Testis (tissue), 3 donors: Measurements from ENCODE around the gene P2RX1. TPM values are rescaled to one million over a fixed set of nuclear protein-coding genes. Genes with fewer than 3 reads are reported as not detected.
"Not testable (repeated sequence)": the region's sequence is repeated elsewhere in the genome, so short reads cannot be mapped to it uniquely, and the experiment has no call there.

Experiments used
- DNase-seq: peaks from one replicate; pipeline ENCODE4 v3.0.0-alpha.2; 2019
- H3K27ac ChIP-seq, 2 donors: fragments of 200-600 bp; sonication (generic); one replicate each; pipeline ENCODE4 v1.5.1; 2019
- H3K27me3 ChIP-seq: fragments of 200-600 bp; sonication (generic); one replicate; pipeline ENCODE4 v1.5.1; 2019
- H3K36me3 ChIP-seq: fragments of 200-600 bp; sonication (generic); one replicate; pipeline ENCODE4 v1.5.1; 2017; ENCODE audit warnings: low read depth; ENCODE audit errors: missing control alignments
- H3K4me1 ChIP-seq: fragments of 200-600 bp; sonication (generic); one replicate; pipeline ENCODE4 v1.5.1; 2019
- H3K4me3 ChIP-seq, 2 donors: fragments of 200-600 bp; sonication (generic); one replicate each; pipeline ENCODE4 v1.5.1; 2017 to 2019
- H3K9me3 ChIP-seq: fragments of 200-600 bp; sonication (generic); one replicate; pipeline ENCODE4 v1.5.1; 2017
- CTCF ChIP-seq, 3 experiments: fragments of 450-650 bp in 2 of 3; fragments of 200-600 bp in 1 of 3; sonication (generic) in 1 of 3; IDR thresholded peaks; one replicate each; pipeline ENCODE4 v1.5.1; 2016 to 2019; ENCODE audit warnings: antibody characterized with exemption in 3 of 3, mild to moderate bottlenecking in 2 of 3, moderate library complexity in 1 of 3
- POLR2A ChIP-seq: fragments of 450-650 bp; IDR thresholded peaks from one replicate; pipeline ENCODE4 v1.6.1; 2017; ENCODE audit warnings: antibody characterized with exemption, mild to moderate bottlenecking, moderate library complexity
- WGBS, 2 donors: methylation state at CpG; one replicate each; pipeline ENCODE4 v1.1.5; 2018; 5-methylcytosine and 5-hydroxymethylcytosine counted together
- intact Hi-C: fragments of 100-400 bp; cut with DNase I; formaldehyde crosslinking; loops from one replicate; pipeline ENCODE4 v1.15.1; 2023; ENCODE audit warnings: low total_unique reads
- polyA plus RNA-seq: library from polyadenylated mRNA; stranded (reverse); fragments of 350-450 nt; fragmentation: Illumina TruSeq; extraction: RNeasy Lipid Tissue Mini Kit (QIAGEN cat#74804); gene quantifications from one replicate; pipeline ENCODE4 v1.2.3, GENCODE V29; 2014; ENCODE audit warnings: low read depth, low replicate concordance; ENCODE audit not compliant: insufficient read depth
- total RNA-seq, 2 donors: library from RNA; depleted of rRNA; stranded (reverse); fragments of >200 nt; gene quantifications; one replicate each; pipeline ENCODE4 v1.2.3, GENCODE V29; 2016

The P2RX1 gene
- total and polyA plus RNA-seq, 3 donors from 2014 or later = 2.5 to 15.2 (median 5.0) TPM

DNA sequence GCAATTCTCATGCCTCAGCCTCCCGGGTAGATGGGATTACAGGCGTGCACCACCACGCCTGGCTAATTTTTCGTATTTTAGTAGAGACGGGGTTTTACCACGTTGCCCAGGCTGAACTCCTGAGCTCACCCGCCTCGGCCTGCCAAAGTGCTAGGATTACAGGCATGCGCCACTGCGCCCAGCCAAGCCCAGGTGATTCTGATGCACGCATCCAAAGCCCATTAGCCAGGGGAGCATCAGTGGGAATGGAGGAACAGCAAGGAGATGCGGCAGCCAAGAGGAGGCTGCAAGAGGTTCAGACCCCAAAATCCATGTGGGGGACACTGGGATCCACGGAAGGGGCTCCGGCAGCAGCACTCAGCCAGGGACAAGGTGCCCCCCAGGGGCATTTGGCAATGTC, 35.9 kb upstream of the P2RX1 start:
- no peak overlapping the region for H3K4me3 ChIP-seq
- H3K9me3 ChIP-seq = no peaks in the 10 kb centered on the region
- intact Hi-C loops = no loop called here
- no peak for TF ChIP-seq CTCF (IDR thresholded peaks at IDR 0.05)
- TF ChIP-seq POLR2A = no peak
- no peak overlapping the region for H3K27ac ChIP-seq
- H3K36me3 ChIP-seq = no peaks in the 10 kb centered on the region
- no peak for DNase-seq
- WGBS, 2 donors = 93 to 97% methylated on average over 14 of the region's 14 CpGs
- H3K4me1 ChIP-seq = peaks cover 4% of the 10 kb centered on the region
- no peaks in the 10 kb centered on the region for H3K27me3 ChIP-seq

GRCh38 chr17:3951420-3951819, 35.2 kb upstream of the P2RX1 start:
- Histone ChIP-seq H3K4me3 (no peak overlapping the region), H3K36me3 (no peaks in the 10 kb centered on the region), H3K9me3 (no peaks in the 10 kb centered on the region), H3K4me1 (peaks cover 4% of the 10 kb centered on the region), H3K27me3 (no peaks in the 10 kb centered on the region), H3K27ac (no peak overlapping the region)
- intact Hi-C loops = no loop called here
- DNase-seq = no peak
- WGBS, 2 donors = 80 to 90% methylated on average over 1 to 16 of the region's 16 CpGs
- TF ChIP-seq POLR2A (no peak), CTCF (IDR thresholded peaks at IDR 0.05) (no peak)

GRCh38 chr17:3951003-3951402, 34.7 kb upstream of the P2RX1 start:
- H3K9me3 ChIP-seq = no peaks in the 10 kb centered on the region
- no peak overlapping the region for H3K4me3 ChIP-seq
- 96 to 98% methylated on average over 17 of the region's 17 CpGs for WGBS, 2 donors

GRCh38 chr17:3950584-3950983, 34.3 kb upstream of the P2RX1 start:
- H3K4me1 ChIP-seq = peaks cover 4% of the 10 kb centered on the region
- 94 to 98% methylated on average over 6 to 11 of the region's 12 CpGs for WGBS, 2 donors
- no peaks in the 10 kb centered on the region for H3K36me3 ChIP-seq
- no peak for TF ChIP-seq CTCF (IDR thresholded peaks at IDR 0.05)
- no peak overlapping the region for H3K4me3 ChIP-seq
- H3K9me3 ChIP-seq = no peaks in the 10 kb centered on the region
- no peak for DNase-seq
- no peak overlapping the region for H3K27ac ChIP-seq
- H3K27me3 ChIP-seq = no peaks in the 10 kb centered on the region
- intact Hi-C loops = no loop called here

More at GRCh38 chr17:3951003-3951402, 34.7 kb upstream of the P2RX1 start:
- no peak overlapping the region for H3K27ac ChIP-seq
- DNase-seq = no peak
- no peak for TF ChIP-seq POLR2A
- TF ChIP-seq CTCF (IDR thresholded peaks at IDR 0.05) = no peak
- H3K36me3 ChIP-seq = no peaks in the 10 kb centered on the region
- H3K27me3 ChIP-seq = no peaks in the 10 kb centered on the region
- peaks cover 4% of the 10 kb centered on the region for H3K4me1 ChIP-seq
- intact Hi-C loops = no loop called here

DNA sequence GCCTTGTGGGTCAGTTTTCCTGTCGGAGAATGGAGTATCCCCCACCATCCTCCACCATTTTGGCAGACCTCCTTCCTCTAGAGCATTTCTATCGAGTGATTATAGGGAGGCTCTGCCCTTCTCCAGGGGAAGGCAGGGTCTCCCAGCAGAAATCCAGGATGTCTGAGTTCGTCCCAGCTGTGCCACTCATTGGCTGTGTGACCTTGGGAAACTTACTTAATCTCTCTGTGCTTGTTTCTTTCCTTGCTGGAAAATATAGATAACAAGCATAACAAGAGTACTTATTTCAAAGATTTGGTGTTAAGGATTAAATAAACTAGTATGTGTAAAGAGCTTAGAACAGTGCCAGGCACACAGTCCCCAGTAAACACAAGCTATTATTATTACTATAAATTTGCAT, 33.2 kb upstream of the P2RX1 start:
- 59 to 74% methylated on average over 3 of the region's 3 CpGs for WGBS, 2 donors
- no peak overlapping the region for H3K4me3 ChIP-seq
- no peaks in the 10 kb centered on the region for H3K27me3 ChIP-seq
- no peak for TF ChIP-seq POLR2A
- no peak for TF ChIP-seq CTCF (IDR thresholded peaks at IDR 0.05)
- no peak overlapping the region for H3K27ac ChIP-seq
- DNase-seq = no peak
- no peaks in the 10 kb centered on the region for H3K36me3 ChIP-seq
- peaks cover 4% of the 10 kb centered on the region for H3K4me1 ChIP-seq
- H3K9me3 ChIP-seq = no peaks in the 10 kb centered on the region
- intact Hi-C loops = no loop called here

DNA sequence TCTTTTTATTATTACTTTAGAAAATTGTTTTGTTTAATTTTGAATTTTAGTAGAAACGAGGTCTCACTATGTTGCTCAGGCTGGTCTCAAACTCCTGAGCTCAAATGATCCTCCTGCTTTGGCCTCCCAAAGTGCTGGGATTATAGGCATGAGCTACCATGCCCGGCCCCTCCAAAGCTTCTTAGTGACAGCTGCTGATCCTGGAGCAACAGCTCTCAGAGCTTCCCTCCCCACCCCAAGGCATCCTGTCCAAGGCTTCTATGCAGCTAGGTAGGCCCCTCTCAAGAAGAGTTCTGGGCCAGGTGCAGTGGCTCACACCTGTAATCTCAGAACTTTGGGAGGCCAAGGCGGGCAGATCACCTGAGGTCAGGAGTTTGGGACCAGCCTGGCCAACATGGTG, 32.3 kb upstream of the P2RX1 start:
- H3K4me3 ChIP-seq, H3K27ac ChIP-seq, H3K27me3 ChIP-seq, DNase-seq, H3K9me3 ChIP-seq, H3K4me1 ChIP-seq, H3K36me3 ChIP-seq, intact Hi-C loops: not testable (repeated sequence)
- 88 to 94% methylated on average over 3 of the region's 3 CpGs for WGBS, 2 donors
